ENCODE measurements around the gene SLC10A7.

- TF ChIP-seq CTCF (conservative IDR thresholded peaks at IDR 0.05; ENCODE audit: low read depth in 2 of 2) (no peak), REST (IDR thresholded peaks at IDR 0.05; ENCODE audit: unreplicated experiment) (no peak), EZH2phosphoT487 (IDR thresholded peaks at IDR 0.05; ENCODE audit: unreplicated experiment) (no peak), CREB1 (CRISPR knock-in tag; IDR thresholded peaks at IDR 0.05; ENCODE audit: low read depth) (no peak), EZH2 (IDR thresholded peaks at IDR 0.05; ENCODE audit: low read depth, unreplicated experiment) (no peak), ZNF114 (CRISPR knock-in tag; IDR thresholded peaks at IDR 0.05) (no peak), POLR2AphosphoS5 (IDR thresholded peaks at IDR 0.05; ENCODE audit: low read depth) (no peak), ZNF331 (CRISPR knock-in tag; IDR thresholded peaks at IDR 0.05; ENCODE audit: low read depth) (no peak)
Measured at GRCh38 chr4:146508229-146508939, 13.4 kb downstream of the SLC10A7 start.

Data from GM23338 (cell line).